Mesothelial cell of epicardium (in vitro differentiated cells): ENCODE measurements around the gene FAM228A. TPM values are rescaled to one million over a fixed set of nuclear protein-coding genes. Genes with fewer than 3 reads are reported as not detected.

Source experiments
- DNase-seq, 2 experiments: peaks; one replicate each; pipeline ENCODE4 v3.0.0; 2021; ENCODE audit warnings: low spot score in 2 of 2; ENCODE audit not compliant: unreplicated experiment in 2 of 2
- H3K27ac Mint-ChIP-seq: 2 replicates; pipeline ENCODE4 v1.8.0; 2021; ENCODE audit warnings: mixed read lengths
- H3K27me3 Mint-ChIP-seq: 2 replicates; pipeline ENCODE4 v1.8.0; 2021; ENCODE audit warnings: low read depth, mixed read lengths
- H3K36me3 Mint-ChIP-seq: 2 replicates; pipeline ENCODE4 v1.8.0; 2021; ENCODE audit warnings: mixed read lengths
- H3K4me1 Mint-ChIP-seq: 2 replicates; pipeline ENCODE4 v1.8.0; 2021; ENCODE audit warnings: mixed read lengths
- H3K4me3 Mint-ChIP-seq: 2 replicates; pipeline ENCODE4 v1.8.0; 2021; ENCODE audit warnings: mild to moderate bottlenecking, moderate library complexity, mixed read lengths
- H3K9me3 Mint-ChIP-seq: 2 replicates; pipeline ENCODE4 v1.8.0; 2021; ENCODE audit warnings: mixed read lengths
- CTCF ChIP-seq: fragments of 200-600 bp; sonication (generic); IDR thresholded peaks from one replicate; pipeline ENCODE4 v1.5.0; 2021; ENCODE audit warnings: antibody characterized with exemption; ENCODE audit not compliant: unreplicated experiment
- total RNA-seq: library from RNA; stranded (reverse); gene quantifications from 3 replicates; pipeline ENCODE4 v1.2.1, GENCODE V29; 2021

FAM228A gene
- total RNA-seq, 1 donor from 2014 or later, result 1.4 TPM

GRCh38 chr2:24153478-24153877 lies 21.4 kb upstream of the FAM228A start:
- Mint-ChIP-seq H3K27ac (no peak overlapping the region), H3K4me1 (no peaks in the 10 kb centered on the region), H3K27me3 (no peaks in the 10 kb centered on the region), H3K4me3 (no peak overlapping the region), H3K36me3 (peaks cover 37% of the 10 kb centered on the region), H3K9me3 (peaks cover 8% of the 10 kb centered on the region)
- DNase-seq, result no peak
- no peak for TF ChIP-seq CTCF

DNA sequence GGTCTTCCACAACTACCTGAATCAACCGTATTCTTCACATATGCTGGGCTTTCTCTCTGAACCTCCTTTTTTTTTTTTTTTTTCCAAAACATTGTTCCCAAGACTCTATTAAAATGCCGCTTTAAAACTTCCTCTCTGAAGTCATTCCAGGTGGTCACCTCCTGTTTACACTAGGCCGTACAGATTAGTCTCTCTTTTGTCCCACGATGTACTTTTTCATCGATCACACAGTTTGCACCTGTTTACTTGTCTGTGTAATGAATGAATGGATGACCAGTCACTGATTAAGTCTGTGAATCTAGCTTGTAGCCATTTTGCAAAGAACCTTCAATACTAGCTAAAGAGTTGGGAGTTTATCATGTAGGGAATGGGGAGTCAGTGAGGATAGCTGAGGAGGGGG lies 16.7 kb upstream of the FAM228A start:
- Mint-ChIP-seq H3K4me3 (no peak overlapping the region), H3K36me3 (peaks cover 50% of the 10 kb centered on the region), H3K27me3 (no peaks in the 10 kb centered on the region), H3K4me1 (no peaks in the 10 kb centered on the region), H3K9me3 (peaks cover 22% of the 10 kb centered on the region), H3K27ac (no peak overlapping the region)
- no peak for TF ChIP-seq CTCF
- DNase-seq, result no peak

DNA sequence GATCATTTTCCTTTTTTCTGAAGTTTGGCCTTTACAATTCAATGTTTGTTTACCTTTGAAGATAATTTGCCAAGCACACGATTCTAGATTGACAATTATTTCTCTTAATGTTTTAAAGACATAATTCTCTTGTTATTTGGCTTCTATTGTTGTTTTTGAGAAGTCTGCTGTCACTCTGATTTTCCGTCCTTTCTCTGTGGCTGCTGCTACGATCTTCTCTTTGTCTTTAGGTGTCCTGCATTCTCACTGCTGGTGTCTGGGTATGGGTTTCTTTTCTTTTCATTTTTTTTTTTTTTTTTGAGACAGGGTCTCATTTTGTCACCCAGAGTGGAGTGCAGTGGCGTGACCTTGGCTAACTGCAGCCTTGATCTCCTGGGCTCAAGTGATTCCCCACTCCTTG lies 15.1 kb upstream of the FAM228A start:
- no peak for DNase-seq
- no peak for TF ChIP-seq CTCF
- Mint-ChIP-seq H3K4me1 (no peaks in the 10 kb centered on the region), H3K9me3 (peaks cover 22% of the 10 kb centered on the region), H3K27ac (no peak overlapping the region), H3K36me3 (peaks cover 52% of the 10 kb centered on the region), H3K27me3 (no peaks in the 10 kb centered on the region), H3K4me3 (no peak overlapping the region)

GRCh38 chr2:24160761-24161160 lies 14.1 kb upstream of the FAM228A start:
- no peaks in the 10 kb centered on the region for H3K4me1 Mint-ChIP-seq
- TF ChIP-seq CTCF, result no peak
- peaks cover 22% of the 10 kb centered on the region for H3K9me3 Mint-ChIP-seq
- H3K36me3 Mint-ChIP-seq, result peaks cover 51% of the 10 kb centered on the region
- no peak for DNase-seq
- no peak overlapping the region for H3K27ac Mint-ChIP-seq
- H3K27me3 Mint-ChIP-seq, result no peaks in the 10 kb centered on the region
- no peak overlapping the region for H3K4me3 Mint-ChIP-seq

GRCh38 chr2:24162494-24162893 lies 12.4 kb upstream of the FAM228A start:
- TF ChIP-seq CTCF, result no peak
- no peaks in the 10 kb centered on the region for H3K27me3 Mint-ChIP-seq

DNA sequence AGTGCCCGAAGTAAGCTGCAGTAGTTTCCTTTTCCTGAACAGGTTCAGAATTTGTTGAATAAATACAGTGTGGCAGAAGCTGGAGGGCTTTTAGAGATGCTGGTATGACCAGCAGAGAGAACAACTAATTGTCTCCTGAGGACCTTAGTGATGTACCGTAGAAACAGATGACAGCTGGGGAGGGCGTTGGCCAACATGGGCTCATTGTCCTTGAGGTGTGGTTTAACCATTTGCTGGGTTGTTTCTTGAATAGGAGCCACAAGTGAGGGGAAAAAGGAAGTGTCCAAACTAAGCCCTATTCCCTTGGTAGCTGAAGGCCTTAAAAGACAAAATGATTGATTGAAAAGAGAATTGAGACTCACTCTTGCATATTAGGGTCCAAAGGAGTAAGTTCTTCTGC lies 11.7 kb upstream of the FAM228A start:
- no peak for TF ChIP-seq CTCF
- H3K4me1 Mint-ChIP-seq, result no peaks in the 10 kb centered on the region
- H3K4me3 Mint-ChIP-seq, result no peak overlapping the region
- no peak overlapping the region for H3K27ac Mint-ChIP-seq
- no peak for DNase-seq
- H3K36me3 Mint-ChIP-seq, result peaks cover 41% of the 10 kb centered on the region
- H3K27me3 Mint-ChIP-seq, result no peaks in the 10 kb centered on the region
- peaks cover 22% of the 10 kb centered on the region for H3K9me3 Mint-ChIP-seq

More at GRCh38 chr2:24162494-24162893, 12.4 kb upstream of the FAM228A start:
- Mint-ChIP-seq H3K9me3 (peaks cover 22% of the 10 kb centered on the region), H3K36me3 (peaks cover 44% of the 10 kb centered on the region), H3K4me3 (no peak overlapping the region), H3K27ac (no peak overlapping the region), H3K4me1 (no peaks in the 10 kb centered on the region)
- DNase-seq, result no peak
